Measurements from ENCODE around the gene PTGS2.

- TF ChIP-seq CTCF (IDR thresholded peaks at IDR 0.05): no peak
- no peak for TF ChIP-seq ZFX (IDR thresholded peaks at IDR 0.05; ENCODE audit: borderline replicate concordance)
Observed at GRCh38 chr1:186708694-186709097, 28.5 kb upstream of the PTGS2 start.

Data from 22Rv1 (cell line).